Measurements from ENCODE around the gene ARHGEF19. TPM values are rescaled to one million over a fixed set of nuclear protein-coding genes. Genes with fewer than 3 reads are reported as not detected.

The ARHGEF19 gene
- total and polyA plus RNA-seq, 10 of the 15 experiments (the other 5 are each of a cell fraction or from before 2014, with no cell fraction given): 0.15 to 2.9 (median 0.67) TPM; not detected in 1

- Histone ChIP-seq H3K4me2 (ENCODE audit: control insufficient read depth, insufficient read depth) (no peak overlapping the region), H3K4me1 (ENCODE audit: control insufficient read depth, insufficient read depth, low read length) (peaks cover 4% of the 10 kb centered on the region; the same call in 1 of the 2 replicates), H2AFZ (ENCODE audit: control insufficient read depth, low read depth, low read length) (no peak overlapping the region), H3K9me3 (replicated peaks; ENCODE audit: control insufficient read depth, insufficient read depth, low read length) (no peaks in the 10 kb centered on the region), H3K27ac (ENCODE audit: control insufficient read depth, insufficient read depth) (no peak overlapping the region), H3K36me3 (ENCODE audit: control insufficient read depth in 2 of 2, insufficient read depth in 2 of 2, low read length in 1 of 2) (no peaks in the 10 kb centered on the region), H3K4me3 (no peak overlapping the region), H4K20me1 (ENCODE audit: control insufficient read depth, insufficient read depth) (no peaks in the 10 kb centered on the region), H3K27me3 (replicated peaks in 1 of 2; ENCODE audit: control insufficient read depth in 2 of 2, insufficient read depth in 2 of 2, low read length in 1 of 2) (no peaks in the 10 kb centered on the region; a peak in 1 of 4 replicates), H3K79me2 (ENCODE audit: control insufficient read depth, insufficient read depth, low read length) (no peaks in the 10 kb centered on the region), H3K9ac (ENCODE audit: control insufficient read depth, insufficient read depth, low read length) (no peak overlapping the region)
- no peak for DNase-seq (ENCODE audit: low read depth, low spot score)
- TF ChIP-seq TCF12 (IDR thresholded peaks at IDR 0.05; ENCODE audit: low read depth, low read length) (0 out of 2 replicates have a peak, but pooled peaks have one; percentile 4), HDGF (IDR thresholded peaks at IDR 0.05) (no peak)
- ChIA-PET RAD21 (ENCODE audit: unreplicated experiment) (no interaction called here), POLR2A (no interaction called here), CTCF (interaction anchor here (1.1 kb wide), 1 partner anchor 154 kb away, joined by 3 read pairs; no protein-coding TSS in a partner anchor), SMC1A (ENCODE audit: uncharacterized antibody, unreplicated experiment) (no interaction called here)
- BruUV-seq (replicated peaks): no TSS peak
- intact Hi-C loops (cut with micrococcal nuclease; ENCODE audit: unreplicated experiment): loop anchor here (5.0 kb wide), 1 partner anchor 152 kb away; no protein-coding TSS in a partner anchor
- 53% methylated on average over 11 of the region's 11 CpGs for WGBS (ENCODE audit: insufficient coverage, insufficient replicate concordance, low lambda C conversion rate, missing lambda C conversion rate)
- in situ Hi-C loops (cut with MboI): no loop called here
- no peak for FAIRE-seq
- ATAC-seq: no peak
These were observed 2.5 kb downstream of the ARHGEF19 start for GRCh38 chr1:16209847-16210407.

- no peaks in the 10 kb centered on the region for H4K20me1 ChIP-seq (ENCODE audit: control insufficient read depth, insufficient read depth)
- H3K79me2 ChIP-seq (ENCODE audit: control insufficient read depth, insufficient read depth, low read length): no peaks in the 10 kb centered on the region
- ChIA-PET SMC1A (ENCODE audit: uncharacterized antibody, unreplicated experiment) (interaction anchor here (0.6 kb wide), 1 partner anchor 40 kb away, joined by 3 read pairs; no protein-coding TSS in a partner anchor), RAD21 (ENCODE audit: unreplicated experiment) (no interaction called here), POLR2A (no interaction called here), CTCF (interaction anchor here (0.6 to 1.1 kb wide), 2 partner anchors 154 to 321 kb away, joined by 3 read pairs; no protein-coding TSS in a partner anchor)
- H2AFZ ChIP-seq (ENCODE audit: control insufficient read depth, low read depth, low read length): no peak overlapping the region
- no peaks in the 10 kb centered on the region for H3K9me3 ChIP-seq (replicated peaks; ENCODE audit: control insufficient read depth, insufficient read depth, low read length)
- FAIRE-seq (no peak), DNase-seq (ENCODE audit: low read depth, low spot score) (no peak), ATAC-seq (no peak)
- no peak for TF ChIP-seq SP1 (IDR thresholded peaks at IDR 0.05; ENCODE audit: low read depth, low read length)
- no peak for TF ChIP-seq PKNOX1 (IDR thresholded peaks at IDR 0.05)
- no peak for TF ChIP-seq CTCF (IDR thresholded peaks at IDR 0.05 in 2 of 3, conservative IDR thresholded peaks at IDR 0.05 in 1 of 3; ENCODE audit: control insufficient read depth in 2 of 3, extremely low read depth in 1 of 3, insufficient read depth in 1 of 3, low read depth in 3 of 3, low read length in 3 of 3)
- no peak for TF ChIP-seq ASH2L (IDR thresholded peaks at IDR 0.05; ENCODE audit: borderline replicate concordance, low read depth)
- no peak for TF ChIP-seq CHD1 (IDR thresholded peaks at IDR 0.05; ENCODE audit: low read depth, low read length)
- TF ChIP-seq IRF3 (IDR thresholded peaks at IDR 0.05): no peak
- no peak for TF ChIP-seq RFX5 (IDR thresholded peaks at IDR 0.05; ENCODE audit: low read depth, low read length)
- peak; percentile 70 for TF ChIP-seq MLLT1 (IDR thresholded peaks at IDR 0.05)
- H3K36me3 ChIP-seq (ENCODE audit: control insufficient read depth in 2 of 2, insufficient read depth in 2 of 2, low read length in 1 of 2): no peaks in the 10 kb centered on the region
- no peak overlapping the region for H3K27ac ChIP-seq (ENCODE audit: control insufficient read depth, insufficient read depth)
- H3K27me3 ChIP-seq (replicated peaks in 1 of 2; ENCODE audit: control insufficient read depth in 2 of 2, insufficient read depth in 2 of 2, low read length in 1 of 2): no peaks in the 10 kb centered on the region; a peak in 1 of 4 replicates
- intact Hi-C loops (cut with micrococcal nuclease; ENCODE audit: unreplicated experiment): loop anchor here (5.0 kb wide), 1 partner anchor 153 kb away; no protein-coding TSS in a partner anchor
- peaks cover 4% of the 10 kb centered on the region; the same call in 1 of the 2 replicates for H3K4me1 ChIP-seq (ENCODE audit: control insufficient read depth, insufficient read depth, low read length)
- no peak overlapping the region for H3K4me2 ChIP-seq (ENCODE audit: control insufficient read depth, insufficient read depth)
- BruUV-seq (replicated peaks): no TSS peak
- no peak overlapping the region for H3K4me3 ChIP-seq
- in situ Hi-C loops (cut with MboI): no loop called here
- no peak overlapping the region for H3K9ac ChIP-seq (ENCODE audit: control insufficient read depth, insufficient read depth, low read length)
- 76% methylated on average over 9 of the region's 9 CpGs for WGBS (ENCODE audit: insufficient coverage, insufficient replicate concordance, low lambda C conversion rate, missing lambda C conversion rate)
These were observed 3.2 kb downstream of the ARHGEF19 start for GRCh38 chr1:16209132-16209846.

Data from GM12878 (cell line).